ENCODE measurements around the gene ALDH7A1. TPM values are rescaled to one million over a fixed set of nuclear protein-coding genes. Genes with fewer than 3 reads are reported as not detected.

ALDH7A1 gene
- total and polyA plus RNA-seq, 10 of the 15 experiments (the other 5 are each of a cell fraction or from before 2014, with no cell fraction given), result 0.18 to 1.0 (median 0.41) TPM; not detected in 1

- Histone ChIP-seq H3K36me3 (ENCODE audit: control insufficient read depth in 2 of 2, insufficient read depth in 2 of 2, low read length in 1 of 2) (no peaks in the 10 kb centered on the region), H3K27ac (ENCODE audit: control insufficient read depth, insufficient read depth) (no peak overlapping the region), H3K79me2 (ENCODE audit: control insufficient read depth, insufficient read depth, low read length) (no peaks in the 10 kb centered on the region), H2AFZ (ENCODE audit: control insufficient read depth, low read depth, low read length) (no peak overlapping the region), H3K4me1 (ENCODE audit: control insufficient read depth, insufficient read depth, low read length) (no peaks in the 10 kb centered on the region), H4K20me1 (ENCODE audit: control insufficient read depth, insufficient read depth) (no peaks in the 10 kb centered on the region), H3K4me2 (ENCODE audit: control insufficient read depth, insufficient read depth) (no peak overlapping the region), H3K4me3 (no peak overlapping the region), H3K9me3 (replicated peaks; ENCODE audit: control insufficient read depth, insufficient read depth, low read length) (no peaks in the 10 kb centered on the region; the same call in 2 of the 3 replicates), H3K27me3 (replicated peaks in 1 of 2; ENCODE audit: control insufficient read depth in 2 of 2, insufficient read depth in 2 of 2, low read length in 1 of 2) (no peaks in the 10 kb centered on the region), H3K9ac (ENCODE audit: control insufficient read depth, insufficient read depth, low read length) (no peak overlapping the region)
- intact Hi-C loops (cut with micrococcal nuclease; ENCODE audit: unreplicated experiment), result no loop called here
- FAIRE-seq (no peak), ATAC-seq (no peak), DNase-seq (ENCODE audit: low read depth, low spot score) (no peak)
- ChIA-PET SMC1A (ENCODE audit: uncharacterized antibody, unreplicated experiment) (interaction anchor here (0.7 to 2.1 kb wide), 4 partner anchors 15 to 190 kb away, joined by 3 to 4 read pairs (median 4); no protein-coding TSS in a partner anchor), RAD21 (ENCODE audit: unreplicated experiment) (interaction anchor here (1.4 kb wide), 1 partner anchor 12 kb away, joined by 3 read pairs; no protein-coding TSS in a partner anchor), POLR2A (no interaction called here), CTCF (interaction anchor here (1.2 kb wide), 1 partner anchor 28 kb away, joined by 4 read pairs; no protein-coding TSS in a partner anchor)
- TF ChIP-seq RFX5 (IDR thresholded peaks at IDR 0.05; ENCODE audit: low read depth, low read length) (no peak), CHD2 (IDR thresholded peaks at IDR 0.05; ENCODE audit: borderline replicate concordance, low read depth, low read length) (no peak), STAT3 (IDR thresholded peaks at IDR 0.05; ENCODE audit: low read depth, low read length) (no peak), IKZF2 (IDR thresholded peaks at IDR 0.05) (no peak), BCLAF1 (IDR thresholded peaks at IDR 0.05) (no peak), ASH2L (IDR thresholded peaks at IDR 0.05; ENCODE audit: borderline replicate concordance, low read depth) (no peak), SUZ12 (IDR thresholded peaks at IDR 0.05; ENCODE audit: unreplicated experiment) (no peak), ATF7 (IDR thresholded peaks at IDR 0.05; ENCODE audit: low read depth) (no peak), TBL1XR1 (IDR thresholded peaks at IDR 0.05; ENCODE audit: low read depth, low read length) (no peak), NFYB (IDR thresholded peaks at IDR 0.05; ENCODE audit: insufficient read depth, low read depth, low read length) (no peak), ETV6 (conservative IDR thresholded peaks at IDR 0.05 in 1 of 2, IDR thresholded peaks at IDR 0.05 in 1 of 2; ENCODE audit: borderline replicate concordance in 1 of 2, low read depth in 1 of 2) (no peak), RBBP5 (conservative IDR thresholded peaks at IDR 0.05) (no peak)
- TF ChIP-seq, protein P1, sequence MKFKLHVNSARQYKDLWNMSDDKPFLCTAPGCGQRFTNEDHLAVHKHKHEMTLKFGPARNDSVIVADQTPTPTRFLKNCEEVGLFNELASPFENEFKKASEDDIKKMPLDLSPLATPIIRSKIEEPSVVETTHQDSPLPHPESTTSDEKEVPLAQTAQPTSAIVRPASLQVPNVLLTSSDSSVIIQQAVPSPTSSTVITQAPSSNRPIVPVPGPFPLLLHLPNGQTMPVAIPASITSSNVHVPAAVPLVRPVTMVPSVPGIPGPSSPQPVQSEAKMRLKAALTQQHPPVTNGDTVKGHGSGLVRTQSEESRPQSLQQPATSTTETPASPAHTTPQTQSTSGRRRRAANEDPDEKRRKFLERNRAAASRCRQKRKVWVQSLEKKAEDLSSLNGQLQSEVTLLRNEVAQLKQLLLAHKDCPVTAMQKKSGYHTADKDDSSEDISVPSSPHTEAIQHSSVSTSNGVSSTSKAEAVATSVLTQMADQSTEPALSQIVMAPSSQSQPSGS (IDR thresholded peaks at IDR 0.05; ENCODE audit: low read length), result no peak
- TF ChIP-seq, protein P2, sequence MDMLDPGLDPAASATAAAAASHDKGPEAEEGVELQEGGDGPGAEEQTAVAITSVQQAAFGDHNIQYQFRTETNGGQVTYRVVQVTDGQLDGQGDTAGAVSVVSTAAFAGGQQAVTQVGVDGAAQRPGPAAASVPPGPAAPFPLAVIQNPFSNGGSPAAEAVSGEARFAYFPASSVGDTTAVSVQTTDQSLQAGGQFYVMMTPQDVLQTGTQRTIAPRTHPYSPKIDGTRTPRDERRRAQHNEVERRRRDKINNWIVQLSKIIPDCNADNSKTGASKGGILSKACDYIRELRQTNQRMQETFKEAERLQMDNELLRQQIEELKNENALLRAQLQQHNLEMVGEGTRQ (IDR thresholded peaks at IDR 0.05; ENCODE audit: borderline replicate concordance, low read depth, low read length), result no peak
- TF ChIP-seq, protein P3, sequence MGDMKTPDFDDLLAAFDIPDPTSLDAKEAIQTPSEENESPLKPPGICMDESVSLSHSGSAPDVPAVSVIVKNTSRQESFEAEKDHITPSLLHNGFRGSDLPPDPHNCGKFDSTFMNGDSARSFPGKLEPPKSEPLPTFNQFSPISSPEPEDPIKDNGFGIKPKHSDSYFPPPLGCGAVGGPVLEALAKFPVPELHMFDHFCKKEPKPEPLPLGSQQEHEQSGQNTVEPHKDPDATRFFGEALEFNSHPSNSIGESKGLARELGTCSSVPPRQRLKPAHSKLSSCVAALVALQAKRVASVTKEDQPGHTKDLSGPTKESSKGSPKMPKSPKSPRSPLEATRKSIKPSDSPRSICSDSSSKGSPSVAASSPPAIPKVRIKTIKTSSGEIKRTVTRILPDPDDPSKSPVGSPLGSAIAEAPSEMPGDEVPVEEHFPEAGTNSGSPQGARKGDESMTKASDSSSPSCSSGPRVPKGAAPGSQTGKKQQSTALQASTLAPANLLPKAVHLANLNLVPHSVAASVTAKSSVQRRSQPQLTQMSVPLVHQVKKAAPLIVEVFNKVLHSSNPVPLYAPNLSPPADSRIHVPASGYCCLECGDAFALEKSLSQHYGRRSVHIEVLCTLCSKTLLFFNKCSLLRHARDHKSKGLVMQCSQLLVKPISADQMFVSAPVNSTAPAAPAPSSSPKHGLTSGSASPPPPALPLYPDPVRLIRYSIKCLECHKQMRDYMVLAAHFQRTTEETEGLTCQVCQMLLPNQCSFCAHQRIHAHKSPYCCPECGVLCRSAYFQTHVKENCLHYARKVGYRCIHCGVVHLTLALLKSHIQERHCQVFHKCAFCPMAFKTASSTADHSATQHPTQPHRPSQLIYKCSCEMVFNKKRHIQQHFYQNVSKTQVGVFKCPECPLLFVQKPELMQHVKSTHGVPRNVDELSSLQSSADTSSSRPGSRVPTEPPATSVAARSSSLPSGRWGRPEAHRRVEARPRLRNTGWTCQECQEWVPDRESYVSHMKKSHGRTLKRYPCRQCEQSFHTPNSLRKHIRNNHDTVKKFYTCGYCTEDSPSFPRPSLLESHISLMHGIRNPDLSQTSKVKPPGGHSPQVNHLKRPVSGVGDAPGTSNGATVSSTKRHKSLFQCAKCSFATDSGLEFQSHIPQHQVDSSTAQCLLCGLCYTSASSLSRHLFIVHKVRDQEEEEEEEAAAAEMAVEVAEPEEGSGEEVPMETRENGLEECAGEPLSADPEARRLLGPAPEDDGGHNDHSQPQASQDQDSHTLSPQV (IDR thresholded peaks at IDR 0.05), result no peak
- in situ Hi-C loops (cut with MboI), result no loop called here
- BruUV-seq (replicated peaks), result no TSS peak
Observed at GRCh38 chr5:126527892-126528291, 67.1 kb downstream of the ALDH7A1 start.
